GM23338 (cell line): ENCODE results near the gene LOC101059915.
"Not testable (repeated sequence)": the region's sequence is repeated elsewhere in the genome, so short reads cannot be mapped to it uniquely, and the experiment has no call there.

Source experiments
- ATAC-seq: fragments of 200-7000 bp; cut with Tn5 transposase; 3 replicates; pipeline ENCODE4 v1.9.1; 2020
- DNase-seq: peaks from one replicate; pipeline ENCODE4 v3.0.0-alpha.2; 2015; ENCODE audit warnings: low spot score
- H2AFZ ChIP-seq: fragments of 200-600 bp; sonication (generic); 2 replicates; pipeline ENCODE4 v1.8.0; 2016; ENCODE audit warnings: antibody characterized with exemption, mild to moderate bottlenecking, moderate library complexity
- H3F3A ChIP-seq: fragments of 200-600 bp; sonication (generic); replicated peaks from 2 replicates; pipeline ENCODE4 v1.8.0; 2017; ENCODE audit warnings: antibody characterized with exemption, mixed run types, low read depth
- H3K27ac ChIP-seq: fragments of 200-600 bp; sonication (generic); 2 replicates; pipeline ENCODE4 v1.6.1; 2016; ENCODE audit warnings: low read depth
- H3K27me3 ChIP-seq: fragments of 200-600 bp; sonication (generic); 2 replicates; pipeline ENCODE4 v1.8.0; 2016; ENCODE audit warnings: mild to moderate bottlenecking, mixed run types, moderate library complexity; ENCODE audit not compliant: insufficient read depth
- H3K36me3 ChIP-seq: fragments of 200-600 bp; sonication (generic); 2 replicates; pipeline ENCODE4 v1.8.0; 2016; ENCODE audit warnings: mild to moderate bottlenecking; ENCODE audit not compliant: insufficient read depth
- H3K4me1 ChIP-seq: fragments of 200-600 bp; sonication (generic); 2 replicates; pipeline ENCODE4 v1.8.0; 2016; ENCODE audit warnings: mild to moderate bottlenecking, moderate library complexity; ENCODE audit not compliant: insufficient read depth
- H3K4me2 ChIP-seq: fragments of 200-600 bp; sonication (generic); 2 replicates; pipeline ENCODE4 v1.7.1; 2017; ENCODE audit warnings: mixed run types
- H3K4me3 ChIP-seq: fragments of 200-600 bp; sonication (generic); 2 replicates; pipeline ENCODE4 v1.6.1; 2016; ENCODE audit warnings: mixed run types
- H3K79me2 ChIP-seq: fragments of 200-600 bp; sonication (generic); replicated peaks from 2 replicates; pipeline ENCODE4 v1.8.0; 2017; ENCODE audit warnings: mild to moderate bottlenecking; ENCODE audit not compliant: insufficient read depth
- H3K9me2 ChIP-seq: fragments of 200-600 bp; sonication (generic); 2 replicates; pipeline ENCODE4 v1.8.0; 2017; ENCODE audit not compliant: insufficient read depth
- H4K20me1 ChIP-seq: fragments of 200-600 bp; sonication (generic); replicated peaks from 2 replicates; pipeline ENCODE4 v1.8.0; 2017; ENCODE audit warnings: mild to moderate bottlenecking; ENCODE audit not compliant: insufficient read depth
- H3K27ac Mint-ChIP-seq: 2 replicates; pipeline ENCODE4 v1.8.0; 2020; ENCODE audit warnings: inconsistent platforms, mild to moderate bottlenecking, moderate library complexity, mixed read lengths
- H3K27me3 Mint-ChIP-seq: 3 replicates; pipeline ENCODE4 v1.8.0; 2022; ENCODE audit warnings: low read depth, mild to moderate bottlenecking, moderate library complexity, mixed read lengths, inconsistent platforms; ENCODE audit not compliant: insufficient read depth, poor library complexity
- H3K36me3 Mint-ChIP-seq: 3 replicates; pipeline ENCODE4 v1.8.0; 2021; ENCODE audit warnings: low read depth, mild to moderate bottlenecking, inconsistent platforms, moderate library complexity, mixed read lengths
- H3K4me1 Mint-ChIP-seq: 3 replicates; pipeline ENCODE4 v1.8.0; 2020; ENCODE audit warnings: mild to moderate bottlenecking, inconsistent platforms, mixed read lengths
- H3K4me3 Mint-ChIP-seq: 3 replicates; pipeline ENCODE4 v1.8.0; 2021; ENCODE audit warnings: moderate library complexity, mild to moderate bottlenecking, inconsistent platforms, mixed read lengths
- H3K9me3 Mint-ChIP-seq: 3 replicates; pipeline ENCODE4 v1.8.0; 2020; ENCODE audit warnings: moderate library complexity, mild to moderate bottlenecking, inconsistent platforms, mixed read lengths
- CREB1 ChIP-seq: fragments of 250-450 bp; sonication (Bioruptor Pico); IDR thresholded peaks from 2 replicates; pipeline ENCODE4 v1.5.0; 2020; ENCODE audit warnings: low read depth, mild to moderate bottlenecking, moderate library complexity
- CTCF ChIP-seq, 2 experiments: fragments of 200-600 bp in 1 of 2; sonication (generic) in 1 of 2; conservative IDR thresholded peaks; 2 replicates each; pipeline versions ENCODE4 v1.5.1 to v1.6.1; 2016 to 2017; ENCODE audit warnings: antibody characterized with exemption in 2 of 2, low read depth in 2 of 2, mild to moderate bottlenecking in 2 of 2, moderate library complexity in 1 of 2
- ETS1 ChIP-seq: IDR thresholded peaks from 2 replicates; pipeline ENCODE4 v1.6.1; 2016; ENCODE audit warnings: antibody characterized with exemption
- EZH2 ChIP-seq: fragments of 200-600 bp; sonication (generic); IDR thresholded peaks from one replicate; pipeline ENCODE4 v1.8.0; 2017; ENCODE audit warnings: antibody characterized with exemption, mild to moderate bottlenecking, low read depth; ENCODE audit not compliant: unreplicated experiment
- JUNB ChIP-seq: IDR thresholded peaks from one replicate; pipeline ENCODE4 v1.6.1; 2016; ENCODE audit warnings: antibody characterized with exemption; ENCODE audit not compliant: unreplicated experiment
- NANOG ChIP-seq: IDR thresholded peaks from 2 replicates; pipeline ENCODE4 v1.6.1; 2016; ENCODE audit warnings: antibody characterized with exemption, borderline replicate concordance
- POLR2AphosphoS5 ChIP-seq: IDR thresholded peaks from 2 replicates; pipeline ENCODE4 v1.6.1; 2016; ENCODE audit warnings: antibody characterized with exemption, low read depth
- STAT1 ChIP-seq: IDR thresholded peaks from one replicate; pipeline ENCODE4 v1.6.1; 2016; ENCODE audit warnings: antibody characterized with exemption; ENCODE audit not compliant: unreplicated experiment
- ZNF114 ChIP-seq: fragments of 250-450 bp; sonication (Bioruptor Pico); IDR thresholded peaks from 2 replicates; pipeline ENCODE4 v1.5.0; 2020; ENCODE audit warnings: mild to moderate bottlenecking, moderate library complexity
- ZNF462 ChIP-seq: fragments of 250-450 bp; sonication (Bioruptor Pico); IDR thresholded peaks from 2 replicates; pipeline ENCODE4 v1.5.0; 2020; ENCODE audit warnings: mild to moderate bottlenecking, moderate library complexity

Gene LOC101059915

GRCh38 chrX:71671938-71672337 lies 4.6 kb downstream of the LOC101059915 start:
- no peaks in the 10 kb centered on the region for H3K36me3 ChIP-seq
- no peak overlapping the region for H3K27ac ChIP-seq
- H3K9me2 ChIP-seq: no peaks in the 10 kb centered on the region
- no peaks in the 10 kb centered on the region for H3K79me2 ChIP-seq
- H3K27me3 Mint-ChIP-seq: peaks cover 4% of the 10 kb centered on the region
- no peak overlapping the region for H2AFZ ChIP-seq
- H3K36me3 Mint-ChIP-seq: no peaks in the 10 kb centered on the region; the same call in 2 of the 3 replicates
- H3K4me1 ChIP-seq: no peaks in the 10 kb centered on the region
- H3K4me2 ChIP-seq: no peak overlapping the region
- DNase-seq (no peak), ATAC-seq (no peak)
- no peaks in the 10 kb centered on the region for H3F3A ChIP-seq
- H4K20me1 ChIP-seq: no peaks in the 10 kb centered on the region
- TF ChIP-seq STAT1: no peak
- no peak for TF ChIP-seq ZNF462 (CRISPR knock-in tag)
- TF ChIP-seq ZNF114 (CRISPR knock-in tag): no peak
- no peak for TF ChIP-seq ETS1
- no peak for TF ChIP-seq EZH2
- TF ChIP-seq CTCF (conservative IDR thresholded peaks at IDR 0.05; ENCODE audit: low read depth in 2 of 2): no peak
- TF ChIP-seq NANOG: no peak
- TF ChIP-seq CREB1 (CRISPR knock-in tag): no peak
- TF ChIP-seq JUNB: no peak
- TF ChIP-seq POLR2AphosphoS5: no peak
- H3K27ac Mint-ChIP-seq: no peak overlapping the region
- no peaks in the 10 kb centered on the region for H3K27me3 ChIP-seq
- H3K4me1 Mint-ChIP-seq: no peaks in the 10 kb centered on the region; the same call in 2 of the 3 replicates
- no peak overlapping the region for H3K4me3 Mint-ChIP-seq
- H3K9me3 Mint-ChIP-seq: peaks cover 7% of the 10 kb centered on the region; the same call in 2 of the 3 replicates
- H3K4me3 ChIP-seq: no peak overlapping the region

- H3K79me2 ChIP-seq, H3K4me1 ChIP-seq, H4K20me1 ChIP-seq, H3K4me2 ChIP-seq, H3K36me3 ChIP-seq, H3F3A ChIP-seq, H2AFZ ChIP-seq, H3K4me1 Mint-ChIP-seq, H3K27ac Mint-ChIP-seq, H3K27ac ChIP-seq, DNase-seq, H3K9me2 ChIP-seq, H3K27me3 Mint-ChIP-seq, ATAC-seq, H3K4me3 Mint-ChIP-seq, H3K4me3 ChIP-seq, H3K36me3 Mint-ChIP-seq, H3K27me3 ChIP-seq: not testable (repeated sequence)
- H3K9me3 Mint-ChIP-seq: peaks cover 15% of the 10 kb centered on the region
Observed at GRCh38 chrX:71675636-71676035, 8.3 kb downstream of the LOC101059915 start.
